SK-N-SH (cell line): ENCODE results near the gene MROH2A. TPM values are rescaled to one million over a fixed set of nuclear protein-coding genes. Genes with fewer than 3 reads are reported as not detected.

Experiments
- CTCF ChIA-PET: fragments of 300-600, 350-600 bp; formaldehyde crosslinking; extraction: SDS; loops from one replicate; lab custom pipeline; 2021; lab: Yijun Ruan, JAX
- POLR2A ChIA-PET: fragments of 350-600 bp; sonication (Branson Sonifier 250); formaldehyde crosslinking; extraction: SDS; loops from one replicate; lab custom pipeline; 2020; ENCODE audit warnings: antibody characterized with exemption, inconsistent platforms; lab: Yijun Ruan, JAX
- DNase-seq: peaks from one replicate; pipeline ENCODE4 v3.0.0; 2012
- H2AFZ ChIP-seq: fragments of 200-600 bp; sonication (generic); 2 replicates; pipeline ENCODE4 v1.8.1; 2016; ENCODE audit warnings: antibody characterized with exemption, mild to moderate bottlenecking, low read depth
- H3F3A ChIP-seq: fragments of 200-600 bp; sonication (generic); replicated peaks from 2 replicates; pipeline ENCODE3; 2016; ENCODE audit warnings: antibody characterized with exemption, mild to moderate bottlenecking; ENCODE audit not compliant: insufficient read depth
- H3K27ac ChIP-seq, 2 experiments: fragments of 200-500 bp in 1 of 2; fragments of 200-600 bp in 1 of 2; sonication (Bioruptor generic) in 1 of 2; sonication (generic), shearing (Covaris generic) in 1 of 2; 2 replicates each; pipeline versions ENCODE4 v1.5.1 to v1.6.1; 2014 to 2016; ENCODE audit warnings: low read depth in 2 of 2, inconsistent platforms in 1 of 2, low read length in 1 of 2, mild to moderate bottlenecking in 1 of 2, mixed read lengths in 1 of 2
- H3K27me3 ChIP-seq: fragments of 200-600 bp; sonication (generic), shearing (Covaris generic); 2 replicates; pipeline ENCODE4 v1.6.1; 2016; ENCODE audit warnings: mixed run types; ENCODE audit not compliant: insufficient read depth
- H3K36me3 ChIP-seq, 2 experiments: fragments of 200-500 bp in 1 of 2; fragments of 200-600 bp in 1 of 2; sonication (Bioruptor generic) in 1 of 2; sonication (generic) in 1 of 2; replicated peaks in 1 of 2; 2 replicates each; pipeline versions ENCODE3 to v1.5.1; 2014 to 2016; ENCODE audit warnings: low read length in 1 of 2, mild to moderate bottlenecking in 1 of 2; ENCODE audit not compliant: insufficient read depth in 2 of 2, control insufficient read depth in 1 of 2
- H3K4me1 ChIP-seq, 2 experiments: fragments of 200-500 bp in 1 of 2; fragments of 200-600 bp in 1 of 2; sonication (Bioruptor generic) in 1 of 2; sonication (generic), shearing (Covaris generic) in 1 of 2; 2 replicates each; pipeline versions ENCODE4 v1.5.1 to v1.6.1; 2014 to 2016; ENCODE audit warnings: low read depth in 1 of 2, low read length in 1 of 2, mixed run types in 1 of 2; ENCODE audit not compliant: insufficient read depth in 2 of 2, control insufficient read depth in 1 of 2
- H3K4me2 ChIP-seq: fragments of 200-600 bp; sonication (generic), shearing (Covaris generic); 2 replicates; pipeline ENCODE4 v1.6.1; 2017; ENCODE audit warnings: mixed run types
- H3K4me3 ChIP-seq, 2 experiments: fragments of 200-500 bp in 1 of 2; fragments of 200-600 bp in 1 of 2; sonication (Bioruptor generic) in 1 of 2; sonication (generic), shearing (Covaris generic) in 1 of 2; 2 replicates each; pipeline versions ENCODE4 v1.5.1 to v1.8.1; 2014 to 2016; ENCODE audit warnings: low read depth in 2 of 2, inconsistent platforms in 1 of 2, low read length in 1 of 2, mild to moderate bottlenecking in 1 of 2, mixed read lengths in 1 of 2, moderate library complexity in 1 of 2
- H3K79me2 ChIP-seq: fragments of 200-600 bp; sonication (generic); 2 replicates; pipeline ENCODE4 v1.8.1; 2017; ENCODE audit warnings: mild to moderate bottlenecking; ENCODE audit not compliant: insufficient read depth
- H3K9ac ChIP-seq: fragments of 200-600 bp; sonication (generic); 2 replicates; pipeline ENCODE4 v1.6.1; 2017; ENCODE audit warnings: mixed run types
- H3K9me2 ChIP-seq: fragments of 200-600 bp; sonication (generic); 2 replicates; pipeline ENCODE4 v1.6.1; 2017; ENCODE audit warnings: mixed run types
- H3K9me3 ChIP-seq: fragments of 200-600 bp; sonication (generic); 2 replicates; pipeline ENCODE4 v1.6.1; 2017; ENCODE audit warnings: mixed run types, mild to moderate bottlenecking, moderate library complexity
- H4K20me1 ChIP-seq: fragments of 200-600 bp; sonication (generic); 2 replicates; pipeline ENCODE4 v1.6.1; 2017; ENCODE audit warnings: mild to moderate bottlenecking, mixed run types; ENCODE audit not compliant: insufficient read depth
- CTCF ChIP-seq: fragments of 200-600 bp; sonication (generic); IDR thresholded peaks from 2 replicates; pipeline ENCODE4 v1.6.1; 2017; ENCODE audit warnings: antibody characterized with exemption, mild to moderate bottlenecking, moderate library complexity
- FOXJ3 ChIP-seq: sonication (generic); formaldehyde crosslinking; IDR thresholded peaks from 2 replicates; pipeline ENCODE4 v1.5.1; 2020; ENCODE audit warnings: mild to moderate bottlenecking, missing genetic modification reagents
- GABPA ChIP-seq: IDR thresholded peaks from 2 replicates; pipeline ENCODE4 v1.4.0; 2012; ENCODE audit warnings: low read depth, mild to moderate bottlenecking
- NFIC ChIP-seq: IDR thresholded peaks from 2 replicates; pipeline ENCODE4 v1.4.0; 2012; ENCODE audit warnings: borderline replicate concordance
- POLR2AphosphoS5 ChIP-seq: IDR thresholded peaks from 2 replicates; pipeline ENCODE4 v1.6.1; 2012; ENCODE audit warnings: low read depth, low read length
- RAD21 ChIP-seq: IDR thresholded peaks from 2 replicates; pipeline ENCODE4 v1.6.1; 2012; ENCODE audit warnings: mild to moderate bottlenecking, low read length
- RCOR1 ChIP-seq: fragments of 150-350 bp; IDR thresholded peaks from 2 replicates; pipeline ENCODE4 v1.6.1; 2017; ENCODE audit warnings: antibody characterized with exemption, low read length
- SIN3A ChIP-seq: IDR thresholded peaks from 2 replicates; pipeline ENCODE4 v1.6.1; 2012; ENCODE audit warnings: low read depth, mild to moderate bottlenecking, low read length, moderate library complexity, borderline replicate concordance
- TEAD4 ChIP-seq: IDR thresholded peaks from 2 replicates; pipeline ENCODE4 v1.4.0; 2012; ENCODE audit warnings: mild to moderate bottlenecking, borderline replicate concordance; ENCODE audit not compliant: insufficient read depth
- USF1 ChIP-seq: IDR thresholded peaks from 2 replicates; pipeline ENCODE4 v1.4.0; 2012; ENCODE audit warnings: low read depth, borderline replicate concordance
- WGBS: methylation state at CpG from one replicate; pipeline ENCODE4 v1.1.6; 2017; ENCODE audit warnings: low lambda C conversion rate; 5-methylcytosine and 5-hydroxymethylcytosine counted together
- polyA plus RNA-seq, 3 experiments: library from polyadenylated mRNA; depleted of rRNA; stranded (reverse); fragments of >200 nt; gene quantifications; 2 replicates each; pipeline ENCODE4 v1.2.3, GENCODE V29; 2012
- TF ChIP-seq, protein P1 (sequence below): IDR thresholded peaks from 2 replicates; pipeline ENCODE4 v1.4.0; 2012; ENCODE audit warnings: low read depth

MROH2A gene
- polyA plus RNA-seq, 1 of the 3 experiments (the other 2 are of a cell fraction), result 0.02 TPM

- H3K9me2 ChIP-seq, result no peaks in the 10 kb centered on the region
- peaks cover 13% of the 10 kb centered on the region; the same call in 1 of the 2 replicates for H3K9me3 ChIP-seq
- no peaks in the 10 kb centered on the region for H3K27me3 ChIP-seq
- TF ChIP-seq RCOR1, result no peak
- TF ChIP-seq USF1, result no peak
- TF ChIP-seq CTCF, result peak; percentile 45
- TF ChIP-seq RAD21, result peak; percentile 14; the same call in 1 of the 2 replicates
- no peak for TF ChIP-seq TEAD4
- TF ChIP-seq, all 33 proteins: peak for 2
- H3K79me2 ChIP-seq, result no peaks in the 10 kb centered on the region
- H3K4me3 ChIP-seq, result no peak overlapping the region
- H2AFZ ChIP-seq, result no peak overlapping the region
- no peaks in the 10 kb centered on the region for H3F3A ChIP-seq
- peak; percentile 33 for DNase-seq
- H3K27ac ChIP-seq, result no peak overlapping the region
- H3K9ac ChIP-seq, result no peak overlapping the region
- WGBS, result 91% methylated on average over 3 of the region's 3 CpGs
- H4K20me1 ChIP-seq, result no peaks in the 10 kb centered on the region
- H3K36me3 ChIP-seq, result no peaks in the 10 kb centered on the region
- CTCF ChIA-PET, result interaction anchor here (1.4 to 1.5 kb wide), 2 partner anchors 27 to 33 kb away, joined by 3 read pairs; no protein-coding TSS in a partner anchor
- POLR2A ChIA-PET, result no interaction called here
- no peaks in the 10 kb centered on the region; a peak in 1 of 4 replicates for H3K4me1 ChIP-seq
- no peak overlapping the region for H3K4me2 ChIP-seq
Observed at GRCh38 chr2:233865838-233866237, 87.7 kb downstream of the MROH2A start.

DNA sequence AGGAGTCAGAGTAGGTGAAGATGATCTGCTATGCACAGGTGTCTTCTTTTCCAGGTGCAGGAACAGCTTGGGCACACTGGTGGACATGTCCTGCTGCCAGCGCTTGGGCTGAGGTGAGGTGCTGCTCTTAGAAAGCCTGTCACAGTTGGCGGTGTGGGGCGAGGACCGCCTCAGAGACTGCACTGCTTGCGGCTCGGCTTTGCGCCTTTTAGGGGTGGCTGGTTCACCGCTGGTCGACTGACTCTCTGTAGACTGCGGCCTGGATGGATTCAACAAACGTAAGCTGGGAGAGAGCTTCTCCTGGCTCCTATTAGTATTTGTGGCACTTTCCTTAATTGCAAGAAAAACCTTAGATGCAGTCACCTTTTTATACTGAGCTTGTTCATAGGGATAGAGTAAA is 88.3 kb downstream of the MROH2A start:
- 97% methylated on average over 10 of the region's 11 CpGs for WGBS
- peaks cover 13% of the 10 kb centered on the region; the same call in 1 of the 2 replicates for H3K9me3 ChIP-seq
- CTCF ChIA-PET, result interaction anchor here (1.4 to 1.5 kb wide), 2 partner anchors 28 to 34 kb away, joined by 3 read pairs; no protein-coding TSS in a partner anchor
- no peaks in the 10 kb centered on the region for H3F3A ChIP-seq
- no peaks in the 10 kb centered on the region for H3K27me3 ChIP-seq
- POLR2A ChIA-PET, result interaction anchor here (1.3 kb wide), 1 partner anchor 12 kb away, joined by 3 read pairs; no protein-coding TSS in a partner anchor
- H3K4me2 ChIP-seq, result no peak overlapping the region
- no peaks in the 10 kb centered on the region for H3K79me2 ChIP-seq
- H2AFZ ChIP-seq, result no peak overlapping the region
- TF ChIP-seq POLR2AphosphoS5, result no peak
- TF ChIP-seq NFIC, result no peak
- TF ChIP-seq CTCF, result no peak
- no peak for TF ChIP-seq SIN3A
- TF ChIP-seq RCOR1, result no peak
- TF ChIP-seq, protein P1, sequence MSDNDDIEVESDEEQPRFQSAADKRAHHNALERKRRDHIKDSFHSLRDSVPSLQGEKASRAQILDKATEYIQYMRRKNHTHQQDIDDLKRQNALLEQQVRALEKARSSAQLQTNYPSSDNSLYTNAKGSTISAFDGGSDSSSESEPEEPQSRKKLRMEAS, result no peak
- no peak for TF ChIP-seq FOXJ3
- no peak for TF ChIP-seq GABPA
- TF ChIP-seq, all 33 proteins: peak for 0
- H3K9ac ChIP-seq, result no peak overlapping the region
- H3K9me2 ChIP-seq, result no peaks in the 10 kb centered on the region
- H3K27ac ChIP-seq, result no peak overlapping the region
- no peaks in the 10 kb centered on the region for H3K36me3 ChIP-seq
- no peaks in the 10 kb centered on the region for H4K20me1 ChIP-seq
- H3K4me1 ChIP-seq, result no peaks in the 10 kb centered on the region; a peak in 1 of 4 replicates
- DNase-seq, result no peak
- no peak overlapping the region for H3K4me3 ChIP-seq
